ENCODE data around the gene ZNF283. TPM values are rescaled to one million over a fixed set of nuclear protein-coding genes. Genes with fewer than 3 reads are reported as not detected.

Gene ZNF283
- total and polyA plus RNA-seq, 2 donors (not counting 1 experiment from before 2014, with no cell fraction given): 2.1 to 20.8 TPM

Other genes with a start within 250 kb of the ZNF283 start
- 20.3 and 20.5 TPM in 2 replicates for gene IRGQ, start 231.2 kb upstream of the ZNF283 start, total RNA-seq
- gene IRGQ, start 231.2 kb upstream of the ZNF283 start, polyA plus RNA-seq: 22.6 and 89.6 TPM in 2 replicates
- gene ZNF576, start 230.7 kb upstream of the ZNF283 start, total RNA-seq: 17.3 and 23.2 TPM in 2 replicates
- 2.9 and 7.9 TPM in 2 replicates for gene ZNF576, start 230.7 kb upstream of the ZNF283 start, polyA plus RNA-seq
- gene SRRM5, start 215.2 kb upstream of the ZNF283 start, total RNA-seq: 0.63 and 0.64 TPM in 2 replicates
- 1.4 and 1.9 TPM in 2 replicates for gene SRRM5, start 215.2 kb upstream of the ZNF283 start, polyA plus RNA-seq
- 19.7 and 24.6 TPM in 2 replicates for gene ZNF428, start 207.7 kb upstream of the ZNF283 start, total RNA-seq
- 16.9 and 17.3 TPM in 2 replicates for gene ZNF428, start 207.7 kb upstream of the ZNF283 start, polyA plus RNA-seq
- 0.42 and 1.1 TPM in 2 replicates for gene CADM4, start 187.5 kb upstream of the ZNF283 start, total RNA-seq
- gene CADM4, start 187.5 kb upstream of the ZNF283 start, polyA plus RNA-seq: 0.10 and 0.21 TPM in 2 replicates
- 0.99 and 1.0 TPM in 2 replicates for gene PLAUR, start 157.2 kb upstream of the ZNF283 start, total RNA-seq
- gene PLAUR, start 157.2 kb upstream of the ZNF283 start, polyA plus RNA-seq: 6.9 and 8.0 TPM in 2 replicates
- not detected in 2 replicates for gene IRGC, start 111.2 kb upstream of the ZNF283 start, total RNA-seq
- gene IRGC, start 111.2 kb upstream of the ZNF283 start, polyA plus RNA-seq: not detected in 2 replicates
- 87.5 and 89.9 TPM in 2 replicates for gene SMG9, start 72.4 kb upstream of the ZNF283 start, total RNA-seq
- 24.8 and 33.9 TPM in 2 replicates for gene SMG9, start 72.4 kb upstream of the ZNF283 start, polyA plus RNA-seq
- gene KCNN4, start 46.3 kb upstream of the ZNF283 start, total RNA-seq: 107 and 119 TPM in 2 replicates
- 112 and 267 TPM in 2 replicates for gene KCNN4, start 46.3 kb upstream of the ZNF283 start, polyA plus RNA-seq
- gene LYPD5, start 24.9 kb upstream of the ZNF283 start, total RNA-seq: not detected in 2 replicates
- gene LYPD5, start 24.9 kb upstream of the ZNF283 start, polyA plus RNA-seq: 0.46 TPM in 1 of 2 replicates, not detected in the other
- gene ZNF404, start 56.6 kb downstream of the ZNF283 start, total RNA-seq: 5.5 and 6.6 TPM in 2 replicates
- 3.1 and 4.5 TPM in 2 replicates for gene ZNF404, start 56.6 kb downstream of the ZNF283 start, polyA plus RNA-seq
- gene ZNF45, start 108.0 kb downstream of the ZNF283 start, total RNA-seq: 30.1 and 31.7 TPM in 2 replicates
- gene ZNF45, start 108.0 kb downstream of the ZNF283 start, polyA plus RNA-seq: 10.6 and 11.1 TPM in 2 replicates
- gene ZNF221, start 123.9 kb downstream of the ZNF283 start, total RNA-seq: 5.0 and 7.0 TPM in 2 replicates
- gene ZNF221, start 123.9 kb downstream of the ZNF283 start, polyA plus RNA-seq: 0.63 and 2.1 TPM in 2 replicates
- 8.4 and 8.9 TPM in 2 replicates for gene ZNF155, start 156.9 kb downstream of the ZNF283 start, total RNA-seq
- gene ZNF155, start 156.9 kb downstream of the ZNF283 start, polyA plus RNA-seq: 3.8 and 8.1 TPM in 2 replicates
- gene ZNF230, start 175.6 kb downstream of the ZNF283 start, total RNA-seq: 16.8 TPM in 2 replicates
- gene ZNF230, start 175.6 kb downstream of the ZNF283 start, polyA plus RNA-seq: 3.6 and 3.7 TPM in 2 replicates
- 7.5 and 9.1 TPM in 2 replicates for gene ZNF222, start 198.1 kb downstream of the ZNF283 start, total RNA-seq
- gene ZNF222, start 198.1 kb downstream of the ZNF283 start, polyA plus RNA-seq: 2.5 and 4.3 TPM in 2 replicates
- gene ZNF223, start 224.7 kb downstream of the ZNF283 start, total RNA-seq: 7.3 and 9.5 TPM in 2 replicates
- gene ZNF223, start 224.7 kb downstream of the ZNF283 start, polyA plus RNA-seq: 2.9 and 7.1 TPM in 2 replicates
- gene ZNF284, start 244.8 kb downstream of the ZNF283 start, total RNA-seq: 3.3 and 4.9 TPM in 2 replicates
- 2.1 and 3.4 TPM in 2 replicates for gene ZNF284, start 244.8 kb downstream of the ZNF283 start, polyA plus RNA-seq